Activated CD4-positive, alpha-beta T cell treated with anti-CD3 and anti-CD28 coated beads, Interleukin-2, amount 10 ng/mL, durations not matched to agents 7 days and 5 days (primary cell): ENCODE measurements around the gene RIN2. TPM values are rescaled to one million over a fixed set of nuclear protein-coding genes. Genes with fewer than 3 reads are reported as not detected.

Source experiments
- CTCF ChIA-PET: fragments of 350-600 bp; sonication (Branson Sonifier 250); formaldehyde crosslinking; loops from one replicate; lab custom pipeline; 2021; ENCODE audit warnings: antibody characterized with exemption; lab: Charles Lee
- POLR2A ChIA-PET: fragments of 350-600 bp; sonication (Branson Sonifier 250); formaldehyde crosslinking; loops from one replicate; lab custom pipeline; 2021; ENCODE audit warnings: antibody characterized with exemption; lab: Charles Lee
- DNase-seq: peaks from one replicate; pipeline ENCODE4 v3.0.0-alpha.2; 2020
- H3K27ac Mint-ChIP-seq: one replicate; pipeline ENCODE4 v1.8.0; 2021; ENCODE audit warnings: mild to moderate bottlenecking, moderate library complexity, mixed read lengths
- H3K27me3 Mint-ChIP-seq: one replicate; pipeline ENCODE4 v1.8.0; 2021; ENCODE audit warnings: mixed read lengths
- H3K36me3 Mint-ChIP-seq: one replicate; pipeline ENCODE4 v1.8.0; 2021; ENCODE audit warnings: low read depth, mixed read lengths
- H3K4me1 Mint-ChIP-seq: one replicate; pipeline ENCODE4 v1.8.0; 2021; ENCODE audit warnings: mixed read lengths
- H3K4me3 Mint-ChIP-seq: one replicate; pipeline ENCODE4 v1.8.0; 2021; ENCODE audit warnings: mild to moderate bottlenecking, moderate library complexity, mixed read lengths
- H3K9me3 Mint-ChIP-seq: one replicate; pipeline ENCODE4 v1.8.0; 2021; ENCODE audit warnings: mixed read lengths
- total RNA-seq, 2 experiments: library from RNA; stranded (reverse); gene quantifications; one replicate each; pipeline ENCODE4 v1.2.3, GENCODE V29; 2021

RIN2 gene
- total RNA-seq: not detected

GRCh38 chr20:19758133-19758500 lies at the start of gene RIN2:
TSS of gene RIN2 (plus strand) at chr20:19758258. CDS start at chr20:19889602, 131,344 bp downstream.
- Mint-ChIP-seq H3K27ac (no peak within 1 kb of the TSS), H3K9me3 (no peaks in the 10 kb centered on the region), H3K4me1 (peaks cover 6% of the 10 kb centered on the region), H3K4me3 (no peak within 1 kb of the TSS), H3K27me3 (peaks cover 56% of the 10 kb centered on the region), H3K36me3 (no peaks in the 10 kb centered on the region)
- ChIA-PET POLR2A (no interaction called here), CTCF (no interaction called here)
- DNase-seq: no peak

- no peaks in the 10 kb centered on the region for H3K36me3 Mint-ChIP-seq
- POLR2A ChIA-PET: no interaction called here
- no peak overlapping the region for H3K4me3 Mint-ChIP-seq
- DNase-seq: no peak
- no peaks in the 10 kb centered on the region for H3K27me3 Mint-ChIP-seq
- CTCF ChIA-PET: no interaction called here
- no peak overlapping the region for H3K27ac Mint-ChIP-seq
- peaks cover 4% of the 10 kb centered on the region for H3K9me3 Mint-ChIP-seq
- no peaks in the 10 kb centered on the region for H3K4me1 Mint-ChIP-seq
Observed at GRCh38 chr20:19709635-19710335, 48.3 kb upstream of the RIN2 start.

- Mint-ChIP-seq H3K9me3 (peaks cover 4% of the 10 kb centered on the region), H3K27me3 (no peaks in the 10 kb centered on the region), H3K4me1 (no peaks in the 10 kb centered on the region), H3K27ac (no peak overlapping the region), H3K4me3 (no peak overlapping the region), H3K36me3 (no peaks in the 10 kb centered on the region)
- POLR2A ChIA-PET: no interaction called here
- no peak for DNase-seq
- CTCF ChIA-PET: no interaction called here
Observed at GRCh38 chr20:19710336-19711120, 47.5 kb upstream of the RIN2 start.

- ChIA-PET CTCF (no interaction called here), POLR2A (no interaction called here)
- Mint-ChIP-seq H3K27me3 (no peaks in the 10 kb centered on the region), H3K4me3 (no peak overlapping the region), H3K9me3 (peaks cover 4% of the 10 kb centered on the region), H3K36me3 (no peaks in the 10 kb centered on the region), H3K4me1 (no peaks in the 10 kb centered on the region), H3K27ac (no peak overlapping the region)
- no peak for DNase-seq
Observed at GRCh38 chr20:19711126-19711525, 46.9 kb upstream of the RIN2 start.

- no peak for DNase-seq
- H3K9me3 Mint-ChIP-seq: peaks cover 8% of the 10 kb centered on the region
- H3K4me1 Mint-ChIP-seq: no peaks in the 10 kb centered on the region
- H3K27me3 Mint-ChIP-seq: no peaks in the 10 kb centered on the region
- ChIA-PET CTCF (no interaction called here), POLR2A (no interaction called here)
- H3K27ac Mint-ChIP-seq: no peak overlapping the region
- no peak overlapping the region for H3K4me3 Mint-ChIP-seq
- no peaks in the 10 kb centered on the region for H3K36me3 Mint-ChIP-seq
Observed at GRCh38 chr20:19712721-19713260, 45.3 kb upstream of the RIN2 start.

- Mint-ChIP-seq H3K36me3 (no peaks in the 10 kb centered on the region), H3K4me1 (no peaks in the 10 kb centered on the region), H3K27me3 (no peaks in the 10 kb centered on the region), H3K27ac (no peak overlapping the region), H3K4me3 (no peak overlapping the region), H3K9me3 (peaks cover 9% of the 10 kb centered on the region)
- ChIA-PET CTCF (interaction anchor here (0.9 to 1.0 kb wide), 2 partner anchors 11 to 31 kb away, joined by 3 read pairs; no protein-coding TSS in a partner anchor), POLR2A (no interaction called here)
- no peak for DNase-seq
Observed at GRCh38 chr20:19713822-19714578, 44.1 kb upstream of the RIN2 start.

- H3K9me3 Mint-ChIP-seq: peaks cover 9% of the 10 kb centered on the region
- ChIA-PET CTCF (interaction anchor here (1.0 kb wide), 1 partner anchor 11 kb away, joined by 3 read pairs; no protein-coding TSS in a partner anchor), POLR2A (no interaction called here)
- H3K27me3 Mint-ChIP-seq: no peaks in the 10 kb centered on the region
- H3K36me3 Mint-ChIP-seq: no peaks in the 10 kb centered on the region
- no peak overlapping the region for H3K4me3 Mint-ChIP-seq
- no peaks in the 10 kb centered on the region for H3K4me1 Mint-ChIP-seq
- DNase-seq: no peak
- H3K27ac Mint-ChIP-seq: no peak overlapping the region
Observed at GRCh38 chr20:19714579-19714840, 43.5 kb upstream of the RIN2 start.

- POLR2A ChIA-PET: no interaction called here
- H3K27me3 Mint-ChIP-seq: no peaks in the 10 kb centered on the region
- H3K4me3 Mint-ChIP-seq: no peak overlapping the region
- no peak overlapping the region for H3K27ac Mint-ChIP-seq
- no peaks in the 10 kb centered on the region for H3K4me1 Mint-ChIP-seq
- H3K36me3 Mint-ChIP-seq: no peaks in the 10 kb centered on the region
- no peak for DNase-seq
- peaks cover 7% of the 10 kb centered on the region for H3K9me3 Mint-ChIP-seq
- CTCF ChIA-PET: no interaction called here
Observed at GRCh38 chr20:19715986-19716385, 42.1 kb upstream of the RIN2 start.

GRCh38 chr20:19718880-19719279 lies 39.2 kb upstream of the RIN2 start:
- H3K36me3 Mint-ChIP-seq: no peaks in the 10 kb centered on the region
- ChIA-PET CTCF (interaction anchor here (2.0 kb wide), 1 partner anchor 13 kb away, joined by 5 read pairs; no protein-coding TSS in a partner anchor), POLR2A (no interaction called here)
- H3K9me3 Mint-ChIP-seq: peaks cover 5% of the 10 kb centered on the region
- DNase-seq: no peak
- no peaks in the 10 kb centered on the region for H3K27me3 Mint-ChIP-seq
- no peak overlapping the region for H3K4me3 Mint-ChIP-seq
- no peak overlapping the region for H3K27ac Mint-ChIP-seq
- no peaks in the 10 kb centered on the region for H3K4me1 Mint-ChIP-seq

GRCh38 chr20:19720991-19721390 lies 37.1 kb upstream of the RIN2 start:
- no peak overlapping the region for H3K4me3 Mint-ChIP-seq
- H3K27me3 Mint-ChIP-seq: no peaks in the 10 kb centered on the region
- no peak for DNase-seq
- H3K36me3 Mint-ChIP-seq: no peaks in the 10 kb centered on the region
- H3K27ac Mint-ChIP-seq: no peak overlapping the region
- peaks cover 5% of the 10 kb centered on the region for H3K9me3 Mint-ChIP-seq
- no peaks in the 10 kb centered on the region for H3K4me1 Mint-ChIP-seq
- POLR2A ChIA-PET: no interaction called here
- CTCF ChIA-PET: no interaction called here

GRCh38 chr20:19723051-19723450 lies 35.0 kb upstream of the RIN2 start:
- no peak for DNase-seq
- ChIA-PET POLR2A (no interaction called here), CTCF (no interaction called here)
- H3K4me3 Mint-ChIP-seq: no peak overlapping the region
- no peaks in the 10 kb centered on the region for H3K9me3 Mint-ChIP-seq
- no peaks in the 10 kb centered on the region for H3K4me1 Mint-ChIP-seq
- no peaks in the 10 kb centered on the region for H3K36me3 Mint-ChIP-seq
- no peaks in the 10 kb centered on the region for H3K27me3 Mint-ChIP-seq
- H3K27ac Mint-ChIP-seq: no peak overlapping the region

GRCh38 chr20:19723813-19724430 lies 34.1 kb upstream of the RIN2 start:
- Mint-ChIP-seq H3K27ac (no peak overlapping the region), H3K27me3 (no peaks in the 10 kb centered on the region), H3K9me3 (no peaks in the 10 kb centered on the region), H3K4me3 (no peak overlapping the region), H3K4me1 (no peaks in the 10 kb centered on the region), H3K36me3 (no peaks in the 10 kb centered on the region)
- ChIA-PET CTCF (no interaction called here), POLR2A (no interaction called here)
- DNase-seq: no peak
